GM19023 (cell line): ENCODE measurements around the gene PTPN3.

Experiments
- ATAC-seq: cut with Tn5 transposase; IDR thresholded peaks from one replicate; pipeline ENCODE4 v1.9.1; 2021; ENCODE audit warnings: mild to moderate bottlenecking, moderate library complexity; ENCODE audit not compliant: unreplicated experiment

Gene PTPN3

DNA sequence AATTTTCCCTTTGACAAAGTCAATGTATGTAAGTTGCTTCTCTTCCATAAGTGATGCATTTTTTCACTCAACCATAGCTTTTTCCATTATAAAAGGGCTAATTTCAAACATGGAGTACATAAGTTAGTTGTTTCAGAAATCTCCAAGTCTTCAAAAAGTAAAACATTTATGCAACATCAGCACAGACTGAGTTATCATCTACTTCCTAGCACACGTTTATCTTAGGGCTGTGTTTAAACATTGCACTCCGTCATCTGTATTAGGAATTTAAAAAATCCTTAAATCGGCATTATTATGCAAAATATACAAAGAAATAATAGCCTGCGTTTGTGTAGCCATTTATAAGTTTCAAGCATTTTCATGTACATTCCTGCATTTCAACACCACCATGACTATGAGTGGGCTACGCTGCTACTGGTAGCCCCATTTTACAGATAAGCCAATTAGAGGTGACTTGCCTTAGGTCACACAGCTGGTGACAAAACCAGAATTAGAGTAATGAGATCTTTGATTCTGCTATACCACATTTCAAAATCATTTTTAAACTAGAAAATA is 43.4 kb downstream of the PTPN3 start:
- no peak for ATAC-seq

DNA sequence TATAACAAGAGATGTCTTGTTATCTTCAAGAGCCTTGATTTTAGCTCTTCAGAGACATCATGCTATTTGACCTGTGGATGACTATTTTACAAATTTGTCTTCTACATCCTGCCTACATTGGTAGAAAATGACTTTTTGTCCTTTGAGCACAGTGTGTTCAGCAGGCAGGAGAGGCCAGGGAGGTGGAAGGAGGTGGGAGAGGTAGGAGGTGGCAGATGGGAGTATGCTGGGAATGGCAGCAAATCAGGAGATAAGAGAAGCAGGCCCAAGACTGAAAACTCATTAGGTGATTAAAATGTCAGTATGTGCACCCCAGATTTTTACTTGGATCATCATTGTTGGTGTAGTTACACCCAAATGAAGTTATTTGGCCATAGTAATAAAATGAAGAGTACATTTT is 44.1 kb downstream of the PTPN3 start:
- no peak for ATAC-seq

DNA sequence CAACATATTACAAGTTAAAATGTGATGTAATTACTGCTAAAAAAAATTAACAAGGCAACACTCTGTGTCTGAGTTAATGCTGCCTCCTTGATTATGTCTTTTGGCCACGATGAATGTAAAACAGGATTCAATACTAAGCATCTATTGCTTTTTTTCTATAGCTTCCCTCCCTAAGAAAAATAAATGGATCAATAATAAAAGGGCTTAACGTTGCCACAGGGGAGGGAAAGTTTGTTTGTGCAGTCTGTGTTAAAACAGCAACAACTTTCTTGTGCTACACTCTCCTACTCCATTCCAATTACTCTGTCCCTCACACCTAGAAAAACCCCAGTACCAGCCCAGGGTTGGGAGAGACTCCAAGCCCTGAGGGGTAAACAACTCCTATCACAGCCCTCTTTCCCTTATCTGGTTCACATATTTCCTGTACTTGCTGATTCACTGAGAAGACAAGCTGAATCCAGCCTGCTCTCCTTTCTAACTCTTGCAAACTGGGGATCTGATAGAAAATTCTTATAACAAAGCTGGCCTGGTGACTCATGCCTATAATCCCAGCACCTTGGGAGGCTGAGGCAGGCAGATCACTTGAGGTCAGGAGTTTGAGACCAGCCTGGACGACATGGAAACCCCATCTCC is 44.8 kb downstream of the PTPN3 start:
- ATAC-seq: no peak

DNA sequence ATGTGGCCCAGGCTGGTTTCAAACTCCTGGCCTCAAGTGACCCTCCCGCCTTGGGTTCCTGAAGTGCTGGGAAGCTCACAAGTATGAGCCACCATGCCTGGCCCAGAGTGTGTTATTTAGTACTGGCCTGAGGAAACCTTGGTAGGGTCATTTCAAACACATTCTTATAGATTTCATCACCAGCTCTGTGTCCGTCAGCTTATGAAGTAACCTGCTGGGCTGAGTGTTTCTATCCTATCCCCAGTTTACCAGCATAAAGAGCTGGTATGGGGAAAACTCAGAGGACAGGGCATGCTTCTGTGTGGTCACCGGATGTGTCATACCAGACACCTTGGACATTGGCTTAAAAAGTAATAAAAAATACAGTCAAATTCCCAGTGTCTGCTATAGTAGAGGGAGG is 45.3 kb downstream of the PTPN3 start:
- no peak for ATAC-seq

DNA sequence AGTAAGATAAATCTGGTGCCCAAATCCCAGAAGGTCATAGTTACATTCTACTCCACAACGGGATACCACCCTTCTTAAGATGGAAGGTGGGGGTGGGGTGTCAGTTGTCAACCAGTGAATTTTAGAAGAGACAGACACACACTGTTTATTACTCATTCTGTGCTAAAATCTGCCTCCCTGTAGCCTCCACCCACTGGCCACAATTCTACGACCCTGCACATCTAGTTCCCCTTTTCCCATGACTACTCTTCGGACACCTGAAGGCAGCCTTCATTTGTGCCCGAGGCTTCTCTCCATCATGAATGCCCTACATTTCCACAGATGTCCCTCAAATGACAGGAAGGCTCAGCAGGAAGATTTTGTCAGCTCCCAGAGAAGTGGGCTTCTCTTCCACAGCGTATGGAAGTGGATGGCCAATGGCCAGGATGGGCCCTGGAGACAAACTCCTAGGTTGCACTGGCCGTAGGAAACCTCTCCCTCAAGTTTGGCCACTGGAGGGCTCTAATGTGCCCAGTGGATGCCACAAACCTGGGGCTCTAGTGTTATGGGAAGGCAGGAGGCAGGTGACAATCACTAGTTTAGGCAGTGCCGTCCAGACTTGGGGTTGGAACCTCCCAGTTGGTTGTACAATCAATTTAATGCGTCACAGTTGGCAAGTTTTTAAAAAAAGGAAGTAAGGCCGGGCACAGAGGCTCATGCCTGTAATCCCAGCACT is 46.6 kb downstream of the PTPN3 start:
- no peak for ATAC-seq

DNA sequence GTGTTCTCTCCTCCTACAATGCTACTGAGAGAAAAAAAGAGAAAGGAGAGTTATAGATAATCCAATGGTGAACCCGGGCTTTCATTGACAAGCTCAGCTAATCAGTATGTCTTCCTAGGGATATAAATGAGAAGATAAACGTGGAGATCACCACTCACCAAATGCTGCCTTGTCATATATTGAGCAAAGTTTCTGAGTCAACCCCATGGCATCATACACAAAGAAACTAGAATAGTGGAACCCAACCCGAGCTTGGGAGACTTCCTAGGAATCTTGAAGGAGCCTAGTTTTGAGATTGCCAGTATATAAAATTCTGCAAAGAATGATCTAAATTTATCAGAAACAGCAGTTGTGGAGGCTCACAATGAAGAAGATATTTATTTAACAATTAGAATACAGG is 47.8 kb downstream of the PTPN3 start:
- no peak for ATAC-seq

DNA sequence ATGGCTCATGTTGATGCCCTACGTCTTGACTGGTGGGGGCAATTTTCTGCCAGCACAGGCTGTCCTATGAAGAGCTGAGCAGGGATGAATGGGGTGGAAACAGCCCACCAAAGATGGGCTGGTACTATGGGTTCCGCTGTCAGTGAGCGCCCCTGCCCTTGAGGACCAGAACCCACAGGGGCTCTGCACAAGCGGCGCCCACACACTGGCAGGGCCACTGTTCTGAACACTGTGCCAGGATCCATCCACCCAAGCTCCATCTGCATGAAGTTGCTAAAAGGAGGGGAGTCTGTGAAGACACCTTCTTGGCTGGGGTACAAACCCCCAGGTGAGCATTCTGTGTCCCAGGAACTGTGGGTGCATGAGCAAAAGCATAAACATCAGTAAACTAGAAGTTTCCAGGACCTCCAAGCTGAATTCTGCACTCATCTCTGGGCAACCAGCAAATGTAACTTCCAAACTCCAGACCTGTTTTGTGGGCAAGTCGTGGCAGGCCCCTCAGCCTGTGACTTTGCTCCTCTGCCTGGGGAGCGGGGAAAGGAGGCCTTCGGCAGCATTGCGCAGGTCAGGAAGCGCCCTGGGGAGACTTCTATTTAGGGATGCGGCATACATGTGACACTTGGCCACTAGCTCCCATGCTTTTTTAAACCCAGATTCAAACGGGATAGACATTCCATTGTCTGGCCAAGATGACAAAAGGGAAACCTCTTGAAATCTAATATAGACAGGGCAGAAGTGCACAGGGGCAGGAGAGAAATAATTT is 48.9 kb downstream of the PTPN3 start:
- no peak for ATAC-seq

DNA sequence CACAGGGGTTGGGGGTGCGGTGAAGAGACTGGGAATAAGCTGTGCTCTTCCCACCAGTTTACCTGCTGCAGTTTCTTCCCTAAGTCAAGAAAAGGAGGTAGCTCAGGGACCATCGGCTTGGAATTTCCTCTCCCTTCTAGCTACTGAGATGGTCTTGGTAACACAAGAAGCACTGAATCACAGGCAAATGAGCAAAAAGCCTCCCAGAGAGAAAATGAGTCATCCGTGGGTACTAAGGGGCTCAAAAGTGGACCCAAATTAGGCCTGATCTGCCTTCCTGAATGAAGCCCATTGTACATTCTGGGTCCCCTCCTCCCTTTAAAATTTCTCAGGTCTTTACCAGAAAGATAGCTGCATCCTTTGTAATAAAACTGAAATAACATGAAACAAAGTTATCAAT is 49.9 kb downstream of the PTPN3 start:
- ATAC-seq: no peak

DNA sequence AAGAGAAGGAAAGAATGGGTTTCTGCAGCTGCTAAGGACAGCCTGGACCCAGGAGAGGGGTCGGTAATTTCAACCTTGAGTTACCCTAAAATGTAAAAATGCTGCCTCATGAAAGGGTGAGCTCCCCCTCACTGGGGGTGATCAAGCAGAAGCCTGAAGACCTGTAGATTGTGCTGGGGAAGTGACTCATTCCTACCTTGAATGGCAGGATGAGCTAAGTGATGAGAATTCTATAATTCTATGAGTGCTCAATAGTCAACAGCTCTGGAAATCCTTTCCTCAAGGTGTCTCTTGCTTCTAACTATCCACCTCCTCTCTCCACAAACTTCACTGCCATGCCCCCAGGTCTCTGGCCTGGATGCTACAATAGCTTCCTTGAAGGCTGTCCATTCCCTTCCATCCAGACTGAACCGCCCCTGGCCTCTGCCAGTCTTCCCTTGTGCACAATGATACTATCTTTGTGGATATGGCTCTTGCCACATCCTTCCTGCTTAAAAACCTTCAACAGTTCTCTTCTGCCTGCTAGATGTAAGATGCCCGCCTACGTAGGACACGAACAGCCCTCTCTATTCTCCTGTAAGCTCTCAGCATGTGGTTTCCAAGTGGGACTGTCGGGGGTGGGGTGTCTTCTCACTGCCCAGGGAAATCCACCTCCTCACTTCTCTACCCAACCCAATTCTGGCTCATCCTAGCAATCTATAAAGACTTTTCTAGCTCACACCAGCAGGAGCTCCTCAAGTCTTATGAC is 50.6 kb downstream of the PTPN3 start:
- ATAC-seq: no peak

DNA sequence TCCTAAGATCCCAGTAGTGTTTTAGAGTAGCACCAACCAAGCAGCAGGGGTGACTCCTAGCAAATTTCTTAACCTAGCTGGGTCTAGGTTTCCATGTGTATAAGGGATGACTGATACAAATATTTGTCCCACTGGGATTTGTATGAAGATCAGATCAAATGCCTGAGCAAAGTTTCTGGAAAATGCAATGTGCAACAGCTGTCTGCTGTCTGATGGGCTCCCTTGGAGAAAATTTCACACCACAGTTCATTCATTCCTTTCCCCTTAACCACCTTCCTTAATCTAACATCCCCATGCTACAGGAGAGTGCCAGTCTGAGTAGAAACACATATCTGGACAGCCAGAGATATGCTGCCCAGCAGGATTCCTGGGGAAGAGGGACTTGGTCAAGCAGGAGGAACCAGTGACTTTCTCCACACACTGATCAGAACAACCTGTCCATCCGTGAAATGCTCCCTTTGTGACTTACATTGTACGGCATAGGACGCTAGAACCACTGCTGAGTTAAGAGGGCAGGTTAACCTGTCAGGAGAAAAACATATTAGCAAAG is 53.3 kb downstream of the PTPN3 start:
- no peak for ATAC-seq

DNA sequence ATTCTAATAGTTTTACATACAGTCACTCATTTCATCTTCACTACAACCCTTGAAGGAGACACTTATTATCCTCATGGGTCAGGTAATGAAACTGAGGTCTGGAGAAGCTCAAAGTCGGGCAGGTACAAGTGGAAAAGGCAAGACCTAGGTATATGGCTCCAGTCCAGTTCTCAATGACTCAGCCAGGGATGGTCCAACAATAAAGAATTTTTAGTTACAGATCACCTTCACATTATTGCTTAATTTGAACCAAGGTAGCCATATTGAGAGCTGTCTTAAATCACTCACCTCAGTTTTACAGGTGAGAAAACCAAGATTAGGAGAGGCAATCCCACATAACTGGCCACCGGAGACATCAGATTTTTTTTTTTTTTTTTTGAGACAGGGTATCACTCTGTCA is 55.4 kb downstream of the PTPN3 start:
- no peak for ATAC-seq

DNA sequence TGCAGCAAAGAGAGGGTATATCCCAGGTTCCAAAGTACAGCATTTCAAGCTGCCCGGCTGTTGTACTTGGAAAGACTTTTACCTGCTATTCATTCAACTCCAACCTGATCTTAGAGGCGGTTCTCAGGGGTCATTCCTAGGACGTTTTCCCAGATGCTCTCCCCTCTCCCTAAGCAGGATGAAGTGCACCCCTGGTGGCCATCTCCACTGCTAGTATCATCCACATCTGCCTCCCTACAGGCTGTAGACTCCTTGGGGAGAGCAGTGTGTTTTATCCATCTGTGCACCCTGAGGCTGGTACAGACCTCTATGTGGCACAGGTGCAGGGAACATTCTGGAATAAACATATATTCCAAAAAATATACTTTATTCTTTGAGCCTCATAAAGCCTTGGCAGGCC is 56.8 kb downstream of the PTPN3 start:
- no peak for ATAC-seq

DNA sequence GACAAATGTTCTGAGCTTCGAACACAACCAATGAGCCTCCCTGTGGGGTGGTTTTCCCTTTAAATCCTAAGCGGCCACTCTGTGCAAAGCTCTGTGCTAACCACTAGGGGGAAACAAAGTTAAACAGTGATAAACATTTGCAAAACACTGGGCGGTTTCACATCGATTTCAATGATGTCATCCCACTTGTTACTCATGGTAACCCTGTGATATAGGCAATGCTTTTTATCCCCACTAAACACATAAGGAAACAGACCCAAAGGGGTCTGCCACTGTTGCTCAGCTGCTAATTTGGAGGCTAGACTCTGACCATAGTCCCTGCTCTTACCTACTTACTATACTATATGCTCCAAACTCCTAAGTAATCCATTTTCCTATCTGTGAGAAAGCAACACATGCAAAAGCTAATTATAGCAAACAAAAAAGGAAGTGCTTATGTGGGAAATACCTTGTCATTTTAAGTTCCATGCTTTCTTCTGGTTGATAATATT is 57.3 kb downstream of the PTPN3 start:
- ATAC-seq: peak; percentile 93

DNA sequence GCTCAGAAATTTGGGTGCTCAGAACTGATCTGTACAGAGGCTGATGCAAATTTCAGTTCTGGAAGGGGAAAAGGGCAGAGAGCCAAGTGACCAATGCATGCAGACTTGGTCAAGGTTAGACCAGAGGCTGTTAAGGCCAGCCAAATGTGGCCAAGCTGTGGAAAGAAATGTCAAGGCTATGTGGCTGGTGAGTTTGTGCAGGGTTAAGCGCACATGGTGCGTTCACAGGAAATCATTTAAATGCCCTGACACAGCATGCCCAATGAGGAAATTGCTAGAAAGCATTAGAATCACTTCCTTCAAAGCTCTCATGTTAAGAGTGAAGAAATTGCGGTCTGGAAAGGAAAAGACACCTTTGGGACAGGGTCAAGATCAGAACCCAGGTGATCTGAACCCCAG is 58.0 kb downstream of the PTPN3 start:
- peak; percentile 10 for ATAC-seq

DNA sequence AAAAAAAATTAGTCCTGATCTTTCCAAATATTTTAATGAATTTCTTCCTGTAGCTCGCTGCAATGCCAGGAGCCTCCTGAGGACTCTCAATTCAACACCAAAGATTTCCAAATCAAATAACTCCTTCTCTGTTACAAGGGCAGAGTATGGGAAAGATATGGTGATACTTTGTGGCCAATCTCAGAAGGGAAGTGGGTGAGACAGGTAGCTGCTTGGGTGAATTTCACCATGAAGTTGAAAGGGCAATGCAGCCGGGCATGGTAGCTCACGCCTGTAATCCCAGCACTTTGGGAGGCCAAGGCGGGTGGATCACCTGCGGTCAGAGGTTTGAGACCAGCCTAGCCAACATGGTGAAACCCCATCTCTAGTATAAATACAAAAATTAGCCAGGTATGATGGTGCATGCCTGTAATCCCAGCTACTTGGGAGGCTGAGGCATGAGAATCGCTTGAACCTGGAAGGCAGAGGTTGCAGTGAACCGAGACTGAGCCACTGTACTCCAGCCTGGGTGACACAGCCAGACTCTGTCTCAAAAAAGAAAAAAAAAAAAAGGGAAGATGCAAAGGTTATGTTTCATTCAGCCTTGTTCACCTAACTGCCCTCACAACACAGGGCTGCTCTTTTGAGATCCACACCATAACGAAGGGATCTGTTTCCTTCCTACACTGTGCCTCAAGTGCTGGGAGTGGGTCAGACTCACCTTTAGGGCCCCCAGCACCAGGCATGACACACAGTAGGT is 58.6 kb downstream of the PTPN3 start:
- ATAC-seq: no peak

DNA sequence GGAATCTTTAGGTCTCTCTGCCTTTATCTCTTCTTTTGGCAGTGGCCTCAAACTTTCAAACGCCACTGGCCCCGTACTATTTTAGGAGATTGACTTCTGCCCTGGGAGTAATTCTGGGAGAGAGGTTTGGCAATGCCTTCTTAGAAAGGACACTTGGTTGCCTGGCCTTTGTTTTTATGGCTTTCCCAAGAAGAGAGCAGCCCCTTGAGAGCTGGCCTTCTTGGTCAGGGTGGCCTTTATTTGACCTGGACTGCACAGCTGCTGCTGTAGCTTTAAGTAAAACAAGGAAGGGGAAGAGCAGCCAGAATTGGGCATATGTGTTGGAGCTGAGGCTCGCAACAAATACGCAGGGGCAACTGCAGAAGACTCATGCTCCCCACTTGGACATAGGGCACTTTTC is 60.8 kb downstream of the PTPN3 start:
- ATAC-seq: no peak

DNA sequence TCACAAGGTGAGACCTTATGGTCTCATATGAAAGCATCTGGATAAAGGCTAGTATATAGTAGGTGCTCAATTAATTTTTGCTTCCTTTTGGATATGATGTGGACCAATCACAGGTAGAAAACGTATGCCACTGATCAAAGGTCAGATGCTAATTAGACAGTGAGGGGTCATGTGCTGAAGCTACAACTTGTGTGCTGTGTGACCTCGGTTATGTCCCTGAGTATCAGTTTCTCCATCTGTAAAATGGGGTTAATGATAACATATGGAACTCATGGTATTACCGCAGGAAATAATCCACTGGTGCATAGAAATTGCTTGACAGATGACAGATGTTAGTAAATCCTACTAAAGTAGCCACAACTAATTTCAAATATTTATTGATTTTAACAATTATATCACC is 62.0 kb downstream of the PTPN3 start:
- no peak for ATAC-seq

DNA sequence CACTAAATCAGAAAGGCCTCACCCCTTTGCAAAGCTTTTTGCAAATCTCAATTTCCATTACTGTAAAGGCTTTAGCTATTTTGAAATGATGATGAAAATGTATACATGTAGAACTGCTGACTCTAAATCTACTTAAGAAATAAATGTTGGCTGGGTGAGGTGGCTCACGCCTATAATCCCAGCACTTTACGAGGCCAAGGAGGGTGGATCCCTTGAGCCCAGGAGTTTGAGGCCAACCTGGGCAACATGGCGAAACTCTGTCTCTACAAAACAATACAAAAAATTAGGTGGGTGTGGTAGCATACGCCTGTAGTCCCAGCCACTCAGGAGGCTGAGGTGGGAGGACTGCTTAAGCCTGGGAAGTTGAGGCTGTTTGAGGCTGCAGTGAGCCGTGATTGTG is 64.6 kb downstream of the PTPN3 start:
- ATAC-seq: no peak

DNA sequence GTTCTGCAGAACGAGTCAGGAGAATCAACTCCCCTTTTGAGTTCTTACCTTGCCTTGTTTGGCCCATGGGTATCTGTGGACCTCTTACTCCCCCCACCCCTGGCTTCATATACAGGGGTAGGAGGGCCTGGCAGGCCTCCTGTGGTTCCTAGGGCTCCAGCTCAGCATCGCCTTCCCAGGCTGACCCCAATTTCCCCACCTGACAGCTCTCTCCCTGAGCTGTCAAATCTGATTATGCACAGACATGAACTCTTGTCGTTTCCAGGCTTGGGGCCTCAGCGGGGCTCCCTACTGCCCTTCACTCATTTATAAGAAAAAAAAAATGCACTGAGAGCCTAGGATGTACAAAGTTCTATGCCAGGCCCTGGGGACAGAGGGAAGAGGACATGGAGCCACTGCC is 67.9 kb downstream of the PTPN3 start:
- ATAC-seq: no peak

DNA sequence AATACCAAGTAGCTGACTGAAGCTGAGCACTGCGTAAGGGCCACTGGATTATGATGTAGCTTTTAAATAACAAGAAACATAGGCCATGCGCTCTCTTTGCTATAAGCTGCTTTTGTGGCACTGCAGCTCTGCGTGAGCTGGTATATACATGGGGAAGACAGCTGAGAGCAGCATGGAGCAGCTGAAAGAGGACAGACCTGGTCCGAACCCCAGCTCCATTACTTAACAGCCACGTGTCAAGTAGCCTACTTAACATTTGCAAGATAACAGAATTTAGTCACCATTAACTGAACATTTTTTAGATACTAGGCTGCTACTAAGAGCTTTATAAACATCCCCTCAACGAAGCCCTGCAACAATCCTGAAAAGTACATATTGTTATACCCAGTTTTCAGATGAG is 69.3 kb downstream of the PTPN3 start:
- ATAC-seq: no peak
